ENCODE data around the gene SUGT1. TPM values are rescaled to one million over a fixed set of nuclear protein-coding genes. Genes with fewer than 3 reads are reported as not detected.

SUGT1 gene
- total and polyA plus RNA-seq, 10 of the 15 experiments (the other 5 are each of a cell fraction or from before 2014, with no cell fraction given), result 46.7 to 122 (median 77.3) TPM

- peak; percentile 46 for ATAC-seq
- intact Hi-C loops (cut with micrococcal nuclease; ENCODE audit: unreplicated experiment), result loop anchor here (5.0 kb wide), 1 partner anchor 63 kb away; no protein-coding TSS in a partner anchor
- Histone ChIP-seq H3K36me3 (ENCODE audit: control insufficient read depth in 2 of 2, insufficient read depth in 2 of 2, low read length in 1 of 2) (no peaks in the 10 kb centered on the region), H3K27me3 (replicated peaks in 1 of 2; ENCODE audit: control insufficient read depth in 2 of 2, insufficient read depth in 2 of 2, low read length in 1 of 2) (peaks cover 2 to 9% of the 10 kb centered on the region in 2 experiments; a peak in 3 of 4 replicates), H3K79me2 (ENCODE audit: control insufficient read depth, insufficient read depth, low read length) (no peaks in the 10 kb centered on the region), H3K4me3 (no peak overlapping the region), H3K9ac (ENCODE audit: control insufficient read depth, insufficient read depth, low read length) (no peak overlapping the region), H3K27ac (ENCODE audit: control insufficient read depth, insufficient read depth) (no peak overlapping the region), H3K9me3 (replicated peaks; ENCODE audit: control insufficient read depth, insufficient read depth, low read length) (no peaks in the 10 kb centered on the region), H4K20me1 (ENCODE audit: control insufficient read depth, insufficient read depth) (no peaks in the 10 kb centered on the region), H3K4me1 (ENCODE audit: control insufficient read depth, insufficient read depth, low read length) (no peaks in the 10 kb centered on the region; the same call in 1 of the 2 replicates), H2AFZ (ENCODE audit: control insufficient read depth, low read depth, low read length) (no peak overlapping the region), H3K4me2 (ENCODE audit: control insufficient read depth, insufficient read depth) (no peak overlapping the region)
- RAD21 ChIA-PET (ENCODE audit: unreplicated experiment), result interaction anchor here (0.8 to 3.7 kb wide), 4 partner anchors 9 to 65 kb away, joined by 5 to 17 read pairs (median 8); no protein-coding TSS in a partner anchor
- in situ Hi-C loops (cut with MboI), result no loop called here
- POLR2A ChIA-PET, result interaction anchor here (1.1 kb wide), 1 partner anchor 9 kb away, joined by 3 read pairs; no protein-coding TSS in a partner anchor
- 42% methylated on average over 3 of the region's 3 CpGs for WGBS (ENCODE audit: insufficient coverage, insufficient replicate concordance, low lambda C conversion rate, missing lambda C conversion rate)
- SMC1A ChIA-PET (ENCODE audit: uncharacterized antibody, unreplicated experiment), result interaction anchor here (1.1 to 7.4 kb wide), 12 partner anchors 11 to 81 kb away, joined by 3 to 52 read pairs (median 4); no protein-coding TSS in a partner anchor
- DNase-seq (ENCODE audit: low read depth, low spot score), result no peak
- no TSS peak for BruUV-seq (replicated peaks)
- CTCF ChIA-PET, result interaction anchor here (1.0 to 3.2 kb wide), 10 partner anchors 9 to 224 kb away, joined by 3 to 18 read pairs (median 4); no protein-coding TSS in a partner anchor
- FAIRE-seq, result no peak
- TF ChIP-seq GATAD2B (conservative IDR thresholded peaks at IDR 0.05; ENCODE audit: low read depth) (no peak), RAD21 (IDR thresholded peaks at IDR 0.05; ENCODE audit: insufficient read depth, low read depth, low read length) (peak; percentile 43; the same call in 1 of the 2 replicates)
Observed at GRCh38 chr13:52743988-52744387, 91.4 kb downstream of the SUGT1 start.

GRCh38 chr13:52744842-52745375 is 92.3 kb downstream of the SUGT1 start:
- no peak for DNase-seq (ENCODE audit: low read depth, low spot score)
- SMC1A ChIA-PET (ENCODE audit: uncharacterized antibody, unreplicated experiment), result interaction anchor here (0.7 to 7.4 kb wide), 7 partner anchors 12 to 91 kb away, joined by 3 to 52 read pairs (median 8); no protein-coding TSS in a partner anchor
- in situ Hi-C loops (cut with MboI), result no loop called here
- WGBS (ENCODE audit: insufficient coverage, insufficient replicate concordance, low lambda C conversion rate, missing lambda C conversion rate), result 38% methylated on average over 6 of the region's 6 CpGs
- H3K9me3 ChIP-seq (replicated peaks; ENCODE audit: control insufficient read depth, insufficient read depth, low read length), result no peaks in the 10 kb centered on the region
- no peaks in the 10 kb centered on the region for H3K4me1 ChIP-seq (ENCODE audit: control insufficient read depth, insufficient read depth, low read length)
- no peaks in the 10 kb centered on the region for H3K79me2 ChIP-seq (ENCODE audit: control insufficient read depth, insufficient read depth, low read length)
- H3K27me3 ChIP-seq (replicated peaks in 1 of 2; ENCODE audit: control insufficient read depth in 2 of 2, insufficient read depth in 2 of 2, low read length in 1 of 2), result peaks cover under 1 to 2% of the 10 kb centered on the region in 2 experiments; a peak in 3 of 4 replicates
- H3K4me3 ChIP-seq, result no peak overlapping the region
- CTCF ChIA-PET, result interaction anchor here (1.1 to 3.2 kb wide), 7 partner anchors 12 to 91 kb away, joined by 3 to 18 read pairs (median 3); no protein-coding TSS in a partner anchor
- H4K20me1 ChIP-seq (ENCODE audit: control insufficient read depth, insufficient read depth), result no peaks in the 10 kb centered on the region
- intact Hi-C loops (cut with micrococcal nuclease; ENCODE audit: unreplicated experiment), result loop anchor here (5.0 kb wide), 1 partner anchor 62 kb away; no protein-coding TSS in a partner anchor
- no peak overlapping the region for H2AFZ ChIP-seq (ENCODE audit: control insufficient read depth, low read depth, low read length)
- no TSS peak for BruUV-seq (replicated peaks)
- no peak overlapping the region for H3K27ac ChIP-seq (ENCODE audit: control insufficient read depth, insufficient read depth)
- FAIRE-seq, result no peak
- no peak overlapping the region for H3K4me2 ChIP-seq (ENCODE audit: control insufficient read depth, insufficient read depth)
- no peaks in the 10 kb centered on the region for H3K36me3 ChIP-seq (ENCODE audit: control insufficient read depth in 2 of 2, insufficient read depth in 2 of 2, low read length in 1 of 2)
- ATAC-seq, result no peak
- RAD21 ChIA-PET (ENCODE audit: unreplicated experiment), result interaction anchor here (0.8 to 3.7 kb wide), 2 partner anchors 10 to 64 kb away, joined by 5 to 17 read pairs; no protein-coding TSS in a partner anchor
- no peak overlapping the region for H3K9ac ChIP-seq (ENCODE audit: control insufficient read depth, insufficient read depth, low read length)
- POLR2A ChIA-PET, result no interaction called here
- no peak for TF ChIP-seq JUND (IDR thresholded peaks at IDR 0.05; ENCODE audit: low read depth, low read length)
- TF ChIP-seq NKRF (conservative IDR thresholded peaks at IDR 0.05), result no peak
- TF ChIP-seq BACH1 (IDR thresholded peaks at IDR 0.05; ENCODE audit: borderline replicate concordance), result no peak
- TF ChIP-seq ZBTB11 (CRISPR knock-in tag; IDR thresholded peaks at IDR 0.05), result no peak
- TF ChIP-seq CBX3 (IDR thresholded peaks at IDR 0.05; ENCODE audit: borderline replicate concordance, low read depth), result no peak
- no peak for TF ChIP-seq MLLT1 (IDR thresholded peaks at IDR 0.05)

All from GM12878 (cell line).